ENCODE measurements around the gene CYP1A2. TPM values are rescaled to one million over a fixed set of nuclear protein-coding genes. Genes with fewer than 3 reads are reported as not detected.

The CYP1A2 gene
- total RNA-seq, 6 donors from 2014 or later: 0.15 to 0.80 TPM; not detected in 4

GRCh38 chr15:74775132-74775562, 26.5 kb downstream of the CYP1A2 start:
- Histone ChIP-seq H3K4me1 (peaks cover 30 to 43% (median 40%) of the 10 kb centered on the region in 4 donors), H3K4me3 (no peak overlapping the region), H3K9me3 (no peaks in the 10 kb centered on the region), H3K27ac (peak overlapping the region in 1 of 4 donors; percentile 87), H3K27me3 (no peaks in the 10 kb centered on the region), H3K36me3 (no peaks in the 10 kb centered on the region)
- DNase-seq: no peak
- ATAC-seq (ENCODE audit: low FRiP score in 2 of 2): no peak
- TF ChIP-seq EP300 (IDR thresholded peaks at IDR 0.05) (no peak), POLR2AphosphoS5 (IDR thresholded peaks at IDR 0.05) (no peak), CTCF (IDR thresholded peaks at IDR 0.05) (no peak), POLR2A (IDR thresholded peaks at IDR 0.05) (no peak)
- WGBS, 2 donors: 64 to 75% methylated on average over 5 of the region's 5 CpGs

GRCh38 chr15:74775894-74776293, 27.2 kb downstream of the CYP1A2 start:
- H3K36me3 ChIP-seq: no peaks in the 10 kb centered on the region
- WGBS, 2 donors: 53 to 100% methylated on average over 1 to 4 of the region's 4 CpGs
- H3K9me3 ChIP-seq: no peaks in the 10 kb centered on the region
- H3K4me1 ChIP-seq: peaks cover 35 to 48% (median 46%) of the 10 kb centered on the region in 4 donors
- ATAC-seq (ENCODE audit: low FRiP score in 2 of 2) (no peak), DNase-seq (no peak)
- H3K27me3 ChIP-seq: no peaks in the 10 kb centered on the region
- peak overlapping the region in 2 of 4 donors; percentile 78 to 87 for H3K27ac ChIP-seq
- H3K4me3 ChIP-seq: no peak overlapping the region
- no peak for TF ChIP-seq EP300 (IDR thresholded peaks at IDR 0.05)
- no peak for TF ChIP-seq CTCF (IDR thresholded peaks at IDR 0.05)
- no peak for TF ChIP-seq POLR2AphosphoS5 (IDR thresholded peaks at IDR 0.05)
- TF ChIP-seq POLR2A (IDR thresholded peaks at IDR 0.05): no peak

- Histone ChIP-seq H3K4me1 (peaks cover 40 to 51% (median 49%) of the 10 kb centered on the region in 4 donors), H3K36me3 (no peaks in the 10 kb centered on the region), H3K27ac (peak overlapping the region; percentile 72 to 87 (median 82)), H3K27me3 (no peaks in the 10 kb centered on the region), H3K9me3 (no peaks in the 10 kb centered on the region), H3K4me3 (no peak overlapping the region)
- WGBS, 2 donors: 14 to 23% methylated on average over 12 to 13 of the region's 13 CpGs
- TF ChIP-seq EP300 (IDR thresholded peaks at IDR 0.05) (no peak), POLR2AphosphoS5 (IDR thresholded peaks at IDR 0.05) (no peak), POLR2A (IDR thresholded peaks at IDR 0.05) (no peak), CTCF (IDR thresholded peaks at IDR 0.05) (no peak)
- DNase-seq (peak in 1 of 2 donors; percentile 55), ATAC-seq (ENCODE audit: low FRiP score in 2 of 2) (peak; percentile 31 to 40)
These were observed 28.4 kb downstream of the CYP1A2 start for GRCh38 chr15:74776821-74777768.

GRCh38 chr15:74777769-74778598, 29.3 kb downstream of the CYP1A2 start:
- peak overlapping the region; percentile 72 to 87 (median 82) for H3K27ac ChIP-seq
- TF ChIP-seq POLR2AphosphoS5 (IDR thresholded peaks at IDR 0.05) (no peak), POLR2A (IDR thresholded peaks at IDR 0.05) (no peak), CTCF (IDR thresholded peaks at IDR 0.05) (no peak), EP300 (IDR thresholded peaks at IDR 0.05) (no peak)

More at GRCh38 chr15:74777769-74778598, 29.3 kb downstream of the CYP1A2 start:
- Histone ChIP-seq H3K36me3 (no peaks in the 10 kb centered on the region), H3K4me3 (no peak overlapping the region), H3K27me3 (no peaks in the 10 kb centered on the region), H3K9me3 (no peaks in the 10 kb centered on the region), H3K4me1 (peaks cover 42 to 54% (median 53%) of the 10 kb centered on the region in 4 donors)
- DNase-seq (peak in 1 of 2 donors; percentile 46), ATAC-seq (ENCODE audit: low FRiP score in 2 of 2) (no peak)
- 69 to 92% methylated on average over 6 of the region's 6 CpGs for WGBS, 2 donors

All from upper lobe of left lung (tissue), 6 donors.